ENCODE results near the gene NEURL1B.
"Not testable (repeated sequence)": the region's sequence is repeated elsewhere in the genome, so short reads cannot be mapped to it uniquely, and the experiment has no call there.

The NEURL1B gene

DNA sequence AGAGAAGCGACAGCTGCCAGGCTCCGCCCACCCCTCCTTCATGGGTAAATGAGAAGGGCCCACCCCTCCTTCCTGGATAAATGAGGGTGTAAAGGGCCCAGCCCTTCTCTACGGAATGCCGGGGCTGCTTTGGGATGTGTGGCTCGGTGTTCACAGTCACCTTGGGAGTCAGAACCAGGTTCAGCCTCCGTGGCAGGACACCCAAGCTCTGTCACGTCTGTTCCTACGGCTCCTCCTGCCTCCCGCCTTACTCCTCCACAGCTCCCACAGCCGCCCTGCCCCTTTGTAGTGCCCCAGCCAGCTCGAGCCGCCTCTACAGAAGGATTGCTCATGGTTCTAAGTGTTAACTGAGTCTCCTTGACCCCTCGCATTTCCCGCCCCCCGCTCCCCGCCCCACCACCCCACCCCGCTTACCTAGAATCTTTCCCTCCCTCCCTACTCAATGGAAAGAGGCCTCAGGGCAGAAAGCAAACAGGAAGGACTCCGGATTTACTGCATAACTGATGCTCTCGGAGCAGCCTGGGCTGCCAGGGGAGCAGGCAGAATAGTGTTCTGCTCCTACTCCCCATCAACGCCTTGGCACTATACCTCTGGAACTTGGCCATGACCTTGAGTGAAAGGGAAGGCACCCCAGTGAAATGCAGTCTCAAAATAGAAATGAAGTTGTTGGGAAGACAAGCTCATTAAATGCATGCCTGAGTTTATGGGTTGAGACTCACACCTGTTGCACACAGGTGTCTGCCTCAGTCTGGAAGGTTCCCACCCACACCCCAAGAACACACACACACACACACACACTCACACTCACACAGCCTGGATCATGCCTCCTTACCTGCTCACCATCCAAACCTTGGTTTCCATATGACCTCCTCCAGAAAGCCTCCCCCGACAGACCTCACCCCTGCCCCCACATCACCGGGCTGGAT is 59.6 kb downstream of the NEURL1B start:
- no peak for DNase-seq

DNA sequence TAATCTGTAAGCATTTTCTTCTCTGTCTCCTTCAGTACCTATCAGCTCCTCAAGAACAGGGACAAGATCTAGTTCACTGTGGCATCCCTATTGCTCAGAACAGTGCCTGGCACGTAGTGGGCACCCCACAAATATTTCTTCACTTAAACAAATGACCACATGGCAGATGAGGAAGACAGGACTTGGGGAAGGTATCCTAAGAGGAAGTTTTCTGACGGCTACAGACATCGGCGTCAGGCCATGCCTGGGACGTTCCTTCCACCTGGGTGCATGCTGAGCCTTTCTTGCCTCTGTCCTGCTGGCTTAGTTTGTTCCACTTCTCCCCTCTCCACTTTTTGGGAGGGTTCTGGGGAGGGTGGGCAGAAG is 60.2 kb downstream of the NEURL1B start:
- DNase-seq, result no peak

DNA sequence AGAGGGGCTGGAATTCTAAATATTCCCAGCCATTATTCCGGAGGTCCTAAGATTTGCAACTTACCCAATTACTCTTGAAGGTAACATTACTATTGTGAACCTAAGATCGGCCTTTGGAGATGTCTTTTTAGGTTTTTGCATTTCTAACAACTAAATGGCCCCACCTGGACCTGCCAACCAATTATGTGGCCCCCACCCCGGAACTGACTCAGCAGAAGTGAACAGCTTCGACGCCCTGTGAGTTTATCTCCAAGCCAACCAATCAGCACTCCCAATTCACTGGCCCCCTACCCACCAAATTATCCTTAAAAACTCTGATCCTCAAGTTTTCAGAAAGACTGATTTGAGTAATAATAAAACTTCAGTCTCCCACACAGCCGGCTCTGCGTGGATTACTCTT is 62.9 kb downstream of the NEURL1B start:
- DNase-seq, result no peak

DNA sequence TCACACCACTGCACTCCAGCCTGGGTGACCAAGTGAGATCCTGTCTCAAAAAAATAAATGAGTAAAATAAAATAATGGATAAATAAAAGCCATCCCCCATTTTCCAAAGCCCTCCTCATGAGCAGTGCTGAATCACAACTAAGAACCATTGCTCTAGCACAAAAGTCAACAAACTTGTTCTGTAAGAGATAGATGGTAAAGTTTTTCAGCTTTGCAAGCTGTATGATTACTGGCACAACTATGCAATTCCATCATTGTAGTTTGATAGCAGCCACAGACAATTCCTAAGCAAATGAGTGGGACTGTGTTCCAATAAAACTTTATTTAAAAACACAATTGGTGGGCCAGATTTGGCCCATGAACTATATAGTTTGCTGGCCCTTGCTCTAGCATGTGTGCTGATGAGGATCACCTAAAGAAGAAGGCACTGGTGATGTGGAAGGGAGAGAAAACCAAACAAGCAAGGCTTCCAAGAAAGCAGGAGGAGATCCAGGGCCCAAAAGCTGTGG is 64.6 kb downstream of the NEURL1B start:
- DNase-seq, result no peak

DNA sequence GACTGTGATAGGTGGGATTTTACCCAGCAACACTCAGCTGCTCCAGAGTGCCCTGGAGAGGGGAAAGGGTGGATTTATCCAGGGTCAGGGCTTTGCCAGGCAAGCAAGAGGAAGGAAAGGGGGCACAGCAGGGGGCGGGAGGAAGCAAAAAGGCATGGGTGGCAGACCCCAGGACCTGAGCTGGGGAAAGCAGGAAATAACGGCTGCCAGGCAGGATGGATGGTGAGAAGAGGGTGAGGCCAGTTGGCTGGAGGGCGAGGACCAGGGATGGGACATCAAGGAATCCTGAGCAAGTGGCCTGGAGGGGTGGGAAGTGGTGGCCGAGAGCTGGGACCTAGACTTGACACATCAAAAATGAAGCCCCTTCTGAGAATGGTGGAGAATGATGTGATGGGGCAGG is 65.7 kb downstream of the NEURL1B start:
- no peak for DNase-seq

DNA sequence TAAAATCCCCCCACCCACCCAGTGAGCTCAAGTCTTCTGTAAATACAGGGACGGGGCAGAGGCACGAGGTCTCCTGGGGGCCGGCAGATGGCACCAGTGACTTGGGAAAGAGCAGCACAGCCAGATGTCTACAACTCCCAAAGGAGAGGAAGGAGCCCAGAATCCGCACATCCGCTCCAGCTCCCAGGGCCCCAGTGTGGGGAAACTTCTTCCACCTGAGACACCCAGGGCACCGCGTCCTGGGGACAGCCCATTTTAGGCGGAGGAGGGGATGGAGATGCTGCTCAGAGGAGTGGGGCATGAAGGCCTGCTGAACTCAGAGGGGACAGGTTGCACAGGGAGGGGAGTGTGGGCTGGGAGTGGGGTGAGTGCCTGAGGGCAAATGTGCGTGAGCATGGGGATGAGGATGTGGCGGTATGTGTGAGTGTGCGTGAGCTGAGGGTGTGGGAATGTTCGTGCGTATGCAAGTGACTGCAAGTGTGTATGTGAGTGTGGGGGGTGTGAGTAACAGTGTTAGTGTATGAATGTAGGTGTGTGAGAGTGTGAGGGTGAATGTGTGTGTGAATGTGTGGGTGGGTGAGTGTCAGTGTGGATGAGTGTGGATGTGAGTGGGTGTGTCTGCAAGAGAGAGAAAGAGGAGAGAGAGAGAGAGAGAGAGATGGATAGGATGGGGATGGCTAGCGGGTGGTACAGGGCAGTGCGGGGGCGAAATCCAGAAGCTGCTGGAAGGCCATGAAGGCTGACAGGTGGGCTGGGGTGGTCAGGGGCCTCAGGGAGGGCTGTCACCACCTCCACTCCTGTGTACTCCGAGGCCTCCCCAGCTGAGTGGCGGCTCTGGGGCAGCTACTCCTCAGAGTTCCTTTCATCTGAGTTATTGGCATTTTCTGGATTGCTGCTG is 66.5 kb downstream of the NEURL1B start:
- no peak for DNase-seq

DNA sequence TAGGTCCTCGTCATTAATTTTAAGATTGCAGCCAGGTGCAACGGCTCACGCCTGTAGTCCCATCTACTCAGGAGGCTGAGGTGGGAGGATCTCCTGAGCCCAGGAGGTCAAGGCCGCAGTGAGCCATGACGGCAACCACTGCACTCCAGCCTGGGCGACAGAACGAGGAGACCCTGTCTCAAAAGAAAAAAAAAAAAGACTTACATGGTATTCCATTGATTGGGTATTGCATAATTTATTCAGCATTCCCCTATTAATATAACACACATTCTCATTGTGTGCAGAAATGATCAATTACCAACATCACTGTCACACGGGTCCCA is 67.1 kb downstream of the NEURL1B start:
- DNase-seq, result no peak

DNA sequence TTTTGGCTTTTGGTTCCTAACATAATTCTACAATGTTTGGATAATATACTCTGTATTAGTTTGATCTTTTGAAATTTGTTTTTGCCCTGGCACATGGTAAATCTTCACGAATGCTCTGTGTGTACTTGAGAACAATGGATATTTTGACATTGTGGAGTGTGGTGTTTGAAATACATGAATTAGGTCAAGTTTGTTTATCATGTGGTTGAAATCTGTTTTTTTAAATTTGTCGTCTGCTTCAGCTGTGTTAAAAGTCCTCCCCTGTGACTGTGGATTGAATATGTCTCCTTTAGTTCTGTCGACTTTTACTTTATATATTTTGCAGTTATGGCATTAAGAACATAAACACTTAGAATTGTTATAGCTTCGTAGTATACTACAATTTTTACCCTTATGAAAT is 69.6 kb downstream of the NEURL1B start:
- no peak for DNase-seq

DNA sequence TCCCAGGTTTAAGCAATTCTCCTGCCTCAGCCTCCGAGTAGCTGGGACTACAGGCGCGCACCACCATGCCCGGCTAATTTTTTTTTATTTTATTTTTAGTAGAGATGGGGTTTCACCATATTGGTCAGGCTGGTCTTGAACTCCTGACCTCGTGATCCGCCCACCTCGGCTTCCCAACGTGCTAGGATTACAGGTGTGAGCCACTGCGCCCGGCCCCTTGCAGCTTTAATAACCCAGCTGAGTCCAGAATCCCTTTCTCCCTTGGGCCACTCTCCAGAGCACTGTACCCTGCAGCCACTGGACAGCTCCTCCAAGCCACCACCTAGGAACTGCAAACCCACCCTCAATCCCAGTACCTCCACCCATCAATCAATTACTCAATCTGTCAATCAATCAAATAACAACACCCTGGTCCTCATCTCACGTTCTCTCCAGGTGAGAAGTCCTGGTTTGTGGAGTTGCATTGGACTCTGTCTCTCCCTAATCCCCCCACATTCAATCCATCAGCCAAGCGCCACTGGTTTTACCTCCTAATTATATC is 70.3 kb downstream of the NEURL1B start:
- DNase-seq, result not testable (repeated sequence)

DNA sequence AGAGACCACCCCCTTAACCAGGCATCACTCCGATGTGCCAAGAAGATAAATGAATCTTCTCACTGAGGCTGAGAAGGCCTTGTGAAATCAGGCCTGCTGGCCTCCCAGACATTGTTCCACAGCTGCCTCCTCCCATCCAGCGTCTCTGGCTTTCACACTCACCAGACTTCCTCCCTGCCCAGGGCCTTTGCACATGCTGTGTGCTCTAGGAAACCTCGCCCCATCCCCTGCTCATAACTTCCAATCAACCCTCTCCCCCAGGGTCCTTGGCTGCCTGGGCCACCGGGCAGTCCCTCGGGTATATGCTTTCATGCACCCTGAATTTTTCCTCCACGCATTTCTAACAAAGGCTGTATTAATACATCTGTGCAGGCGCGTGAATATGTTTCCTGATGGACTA is 71.5 kb downstream of the NEURL1B start:
- DNase-seq, result no peak

DNA sequence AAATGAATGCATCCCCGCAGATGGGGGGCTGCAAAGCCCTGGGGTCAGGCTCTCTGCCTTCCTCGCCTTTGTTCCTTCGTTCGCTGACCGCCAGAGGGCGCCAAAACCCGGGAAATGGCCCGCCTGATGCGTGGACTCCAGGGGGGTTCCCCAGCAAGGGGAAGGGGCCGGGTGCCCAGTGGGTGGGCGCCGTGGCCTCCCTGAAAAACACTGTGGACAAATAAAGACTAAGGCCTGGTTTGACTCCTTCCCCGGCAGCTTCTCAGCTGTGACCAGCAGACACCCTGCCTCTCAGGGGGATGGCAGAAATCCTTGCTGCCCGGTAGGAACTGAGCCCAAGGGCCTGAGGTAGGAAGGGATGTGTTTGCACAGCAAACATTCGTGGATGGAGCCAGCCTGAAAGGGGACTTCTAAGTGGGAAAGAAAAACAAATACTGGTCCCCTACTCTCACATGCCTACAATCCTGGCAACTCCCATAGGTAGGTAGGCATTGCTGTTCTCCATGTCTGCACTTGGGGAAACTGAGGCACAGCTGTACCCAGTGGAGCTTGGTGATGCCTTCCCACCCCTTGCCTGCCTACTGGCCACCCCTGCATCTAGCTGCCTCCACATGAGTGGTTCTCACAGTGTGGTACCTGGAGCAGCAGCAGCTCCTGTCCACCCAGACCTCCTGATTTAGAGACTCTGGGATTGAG is 72.2 kb downstream of the NEURL1B start:
- peak; percentile 57 for DNase-seq

DNA sequence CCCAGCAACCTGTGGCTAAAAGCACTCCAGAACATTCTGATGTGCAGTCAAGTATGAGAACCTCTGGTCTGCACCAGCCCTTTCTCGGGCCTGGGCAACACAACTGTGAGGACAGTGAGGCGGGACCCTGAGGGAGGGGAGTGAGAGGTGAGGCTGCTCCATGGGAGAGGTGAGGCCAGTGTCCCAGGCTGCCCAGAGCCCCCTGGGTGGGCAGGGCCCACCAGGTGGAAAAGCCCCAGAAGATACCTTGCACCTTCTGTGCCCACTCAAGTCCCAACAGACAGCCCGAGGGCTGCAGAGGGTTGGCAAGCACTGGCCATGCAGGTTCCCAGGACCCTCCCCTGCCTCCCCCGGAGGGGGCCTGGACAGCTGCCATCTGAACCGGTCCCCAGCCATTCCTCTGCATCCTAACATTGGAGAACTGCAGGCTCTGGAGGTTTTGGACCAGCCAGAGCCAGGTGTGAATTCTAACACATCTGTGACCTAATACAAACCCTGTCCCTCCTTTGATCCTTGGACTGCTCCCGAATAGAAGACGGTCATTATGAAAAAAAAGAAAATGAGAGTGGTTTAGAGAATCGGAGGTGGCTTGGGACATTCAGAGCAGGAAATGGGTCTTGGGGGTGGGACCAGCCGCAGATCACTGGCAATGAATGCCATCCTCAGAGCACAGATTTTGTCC is 72.9 kb downstream of the NEURL1B start:
- DNase-seq, result no peak

DNA sequence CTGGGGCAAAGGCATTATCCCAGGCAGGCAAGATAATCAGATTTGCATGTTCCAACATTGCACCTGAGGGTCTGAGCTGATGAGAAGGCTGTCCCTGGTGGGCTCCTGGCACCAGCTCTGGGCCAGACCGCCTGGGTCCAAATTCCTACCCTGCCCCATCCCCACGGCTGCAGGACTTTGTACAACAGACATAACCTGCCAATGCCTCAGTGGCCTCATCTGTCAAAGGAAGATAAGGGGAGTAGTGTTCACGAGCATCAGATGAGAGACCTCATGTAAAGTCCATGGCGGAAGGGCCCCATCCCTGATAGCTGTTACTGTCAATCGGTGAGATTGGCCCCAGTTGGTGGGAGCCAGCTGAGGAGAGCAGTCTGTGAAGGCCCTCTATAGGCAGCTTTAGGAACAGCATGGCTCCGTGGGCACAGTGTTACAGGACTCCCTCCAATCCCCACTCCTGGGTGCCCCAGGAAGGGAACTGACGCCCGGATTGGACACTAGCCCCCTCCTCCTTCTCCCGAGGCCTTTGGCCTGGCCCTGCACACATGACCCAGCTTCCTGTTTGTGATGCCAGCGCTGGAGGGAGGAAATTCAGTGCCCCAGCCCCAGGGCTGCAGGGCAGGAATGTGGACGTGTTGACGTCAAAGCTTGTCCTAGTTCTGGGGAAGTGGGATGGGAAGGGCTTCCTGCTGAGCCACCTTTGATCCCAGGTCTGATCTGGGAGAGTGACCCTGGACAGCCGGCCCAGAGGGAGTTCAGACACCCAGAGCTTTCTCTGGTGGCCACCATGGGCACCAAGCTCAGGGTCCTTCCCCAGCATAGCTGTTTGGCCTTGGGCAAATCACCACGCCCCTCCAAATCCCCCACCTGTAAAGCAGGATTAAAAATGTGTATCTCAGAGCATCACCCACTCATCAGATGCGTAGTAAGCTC is 73.7 kb downstream of the NEURL1B start:
- DNase-seq, result peak; percentile 79

DNA sequence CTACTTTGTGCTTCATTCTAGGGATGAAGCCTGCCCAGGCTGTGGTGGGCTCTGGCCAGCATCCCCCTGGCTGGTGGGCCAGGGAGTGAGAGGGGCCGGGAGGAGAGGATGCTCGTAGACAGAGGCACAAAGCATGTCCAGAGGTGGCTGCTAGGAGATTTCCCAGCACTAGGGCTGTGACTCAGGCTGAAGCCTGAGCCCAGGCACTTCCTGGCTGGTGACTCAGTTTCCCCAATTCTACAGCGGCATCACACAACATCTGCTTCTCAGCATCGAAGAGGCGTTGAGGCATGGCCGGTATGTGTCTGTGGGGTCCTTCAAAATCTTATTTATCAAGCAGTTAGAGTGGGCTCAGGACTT is 74.3 kb downstream of the NEURL1B start:
- DNase-seq, result no peak

DNA sequence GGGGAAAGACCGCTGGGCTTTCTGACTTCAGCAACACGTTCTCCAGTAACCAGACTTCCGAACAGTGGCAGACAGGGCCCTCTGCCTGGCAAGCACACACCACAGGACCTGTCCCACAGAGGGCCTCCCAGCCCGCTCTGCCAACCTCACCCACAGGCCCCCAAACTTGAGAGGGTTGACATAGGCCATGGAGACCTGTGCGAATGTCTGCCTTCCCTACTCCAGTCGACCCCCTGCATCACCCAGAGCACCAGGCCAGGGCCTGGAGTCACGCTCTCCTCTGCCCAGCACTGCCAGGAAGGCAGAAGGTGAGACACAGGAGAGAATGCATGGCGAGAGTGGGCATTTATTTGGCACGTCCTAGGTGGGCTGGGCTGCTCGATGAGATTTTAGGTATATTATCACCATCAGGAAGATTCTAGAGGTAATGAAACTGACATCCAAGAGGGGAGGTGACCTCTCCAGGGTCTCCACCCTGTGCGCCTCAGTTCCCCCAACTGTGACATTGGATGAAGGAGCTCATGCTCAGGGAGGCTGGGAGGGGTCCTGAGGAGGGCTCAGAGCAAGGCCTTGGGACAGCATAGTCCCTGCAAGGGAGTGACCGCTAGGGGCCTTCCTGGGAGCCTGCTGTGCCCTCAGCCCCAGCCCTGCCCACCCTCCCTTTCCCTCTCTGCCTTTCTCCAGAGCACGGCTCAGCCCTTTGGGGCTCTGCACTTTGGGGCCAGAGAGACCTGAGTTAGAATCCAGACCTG is 75.0 kb downstream of the NEURL1B start:
- DNase-seq, result no peak

DNA sequence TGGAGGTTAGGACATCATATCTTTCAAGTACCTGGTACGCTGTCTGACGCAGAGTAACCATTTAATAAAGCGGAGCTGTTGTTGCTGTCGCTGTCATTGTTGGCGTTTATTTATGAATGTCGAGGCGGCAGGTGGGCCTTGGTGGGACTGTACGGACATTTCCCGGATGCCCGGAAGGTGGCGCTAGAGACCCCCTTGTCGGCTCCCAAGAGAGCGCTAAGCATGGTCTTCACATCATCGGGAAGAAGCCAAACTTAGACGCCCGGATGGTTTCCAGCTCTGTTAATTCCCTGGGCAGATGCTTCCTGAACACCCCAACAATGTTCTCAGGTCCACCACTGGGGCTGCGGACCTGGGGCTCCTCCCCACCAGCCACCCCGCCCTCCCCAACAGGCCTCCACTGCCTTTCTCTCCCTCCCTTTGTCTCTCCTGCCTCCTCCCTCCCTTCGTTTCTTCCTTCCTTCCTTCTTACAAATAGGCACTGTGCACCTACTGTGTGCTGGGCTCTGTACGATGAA is 75.8 kb downstream of the NEURL1B start:
- peak; percentile 82 for DNase-seq

DNA sequence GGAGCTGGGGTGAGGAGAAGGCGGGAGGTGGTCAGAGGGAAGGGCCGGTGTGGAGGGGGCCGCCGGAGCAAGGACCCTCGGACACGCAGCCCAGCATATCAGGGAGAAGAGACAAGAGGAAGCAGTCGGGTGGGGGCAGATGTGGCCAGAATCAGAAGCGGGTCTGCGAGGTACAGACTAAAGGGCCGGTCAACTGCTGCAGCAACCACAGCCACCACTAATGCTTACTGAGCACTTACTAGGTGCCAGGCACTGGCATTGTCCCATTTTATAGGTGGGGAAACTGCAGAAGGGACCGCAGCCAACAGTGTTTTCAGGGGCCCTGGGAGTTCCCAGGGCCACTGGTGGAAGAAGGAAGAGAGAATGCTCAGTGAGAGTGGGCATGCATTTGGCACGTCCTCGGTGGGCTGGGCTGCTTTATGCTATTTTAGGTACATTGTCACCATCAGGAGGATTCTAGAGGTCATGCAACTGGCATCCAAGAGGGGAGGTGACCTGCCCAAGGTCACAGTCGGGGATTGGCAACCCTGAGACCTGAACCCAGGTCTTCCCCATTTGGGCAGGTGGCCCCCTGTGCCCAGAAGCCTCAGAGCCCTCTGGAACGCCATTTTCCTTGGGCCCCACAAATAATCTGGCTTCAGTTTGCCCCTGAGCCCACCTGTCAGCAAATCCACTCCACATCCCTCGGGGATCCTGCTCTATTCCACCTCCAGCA is 76.6 kb downstream of the NEURL1B start:
- DNase-seq, result no peak

DNA sequence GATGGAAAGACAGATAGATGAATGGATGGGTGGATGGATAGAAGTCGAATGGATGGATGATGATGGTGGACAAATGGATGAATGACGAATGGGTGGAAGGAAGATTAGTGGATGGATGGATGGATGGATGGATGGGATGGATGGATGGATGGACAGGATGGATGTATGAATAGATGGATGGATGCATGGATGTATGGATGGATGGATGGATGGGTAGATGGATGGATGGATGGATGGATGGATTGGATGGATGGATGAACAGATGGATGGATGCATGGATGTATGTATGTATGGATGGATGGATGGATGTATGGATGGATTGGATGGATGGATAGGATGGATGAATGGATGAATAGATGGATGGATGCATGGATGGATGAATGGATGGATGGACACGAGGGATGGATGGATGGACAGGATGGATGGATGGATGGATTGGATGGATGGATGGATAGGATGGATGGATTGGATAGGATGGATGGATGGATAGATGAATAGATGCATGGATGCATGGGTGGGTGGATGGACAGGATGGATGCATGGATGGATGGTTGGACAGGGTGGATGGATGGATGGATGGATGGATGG is 77.6 kb downstream of the NEURL1B start:
- no peak for DNase-seq

DNA sequence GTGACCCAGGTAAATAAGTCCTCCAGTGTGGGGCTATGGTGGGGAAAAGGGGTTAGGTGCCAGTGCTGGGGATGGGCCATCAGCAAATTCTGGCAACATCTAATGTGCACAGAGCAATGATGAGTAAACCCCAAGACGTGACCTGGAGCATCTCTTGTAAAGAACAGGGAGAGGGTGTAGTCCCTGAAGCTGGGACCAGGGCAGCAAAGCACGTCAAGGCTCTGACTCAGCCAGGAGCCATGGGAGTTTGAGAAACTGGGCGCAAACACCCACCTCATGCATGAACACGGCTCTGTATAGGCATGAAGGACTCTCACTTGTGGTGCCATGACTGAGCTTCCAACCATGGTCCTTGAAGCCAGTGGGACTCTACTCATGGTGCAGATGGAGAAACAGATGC is 78.1 kb downstream of the NEURL1B start:
- DNase-seq, result no peak

All from CD4-positive, alpha-beta T cell treated with Interleukin-15 for 1 hour (primary cell).